ENCODE data around the gene PPIF. TPM values are rescaled to one million over a fixed set of nuclear protein-coding genes. Genes with fewer than 3 reads are reported as not detected.

The PPIF gene
- total RNA-seq, 2 donors from 2014 or later: 59.4 to 82.3 TPM

GRCh38 chr10:79308969-79309665 is 38.2 kb upstream of the PPIF start:
- peaks cover 8% of the 10 kb centered on the region for H3K4me1 Mint-ChIP-seq
- H3K36me3 Mint-ChIP-seq (ENCODE audit: low read depth): peaks cover 5% of the 10 kb centered on the region

DNA sequence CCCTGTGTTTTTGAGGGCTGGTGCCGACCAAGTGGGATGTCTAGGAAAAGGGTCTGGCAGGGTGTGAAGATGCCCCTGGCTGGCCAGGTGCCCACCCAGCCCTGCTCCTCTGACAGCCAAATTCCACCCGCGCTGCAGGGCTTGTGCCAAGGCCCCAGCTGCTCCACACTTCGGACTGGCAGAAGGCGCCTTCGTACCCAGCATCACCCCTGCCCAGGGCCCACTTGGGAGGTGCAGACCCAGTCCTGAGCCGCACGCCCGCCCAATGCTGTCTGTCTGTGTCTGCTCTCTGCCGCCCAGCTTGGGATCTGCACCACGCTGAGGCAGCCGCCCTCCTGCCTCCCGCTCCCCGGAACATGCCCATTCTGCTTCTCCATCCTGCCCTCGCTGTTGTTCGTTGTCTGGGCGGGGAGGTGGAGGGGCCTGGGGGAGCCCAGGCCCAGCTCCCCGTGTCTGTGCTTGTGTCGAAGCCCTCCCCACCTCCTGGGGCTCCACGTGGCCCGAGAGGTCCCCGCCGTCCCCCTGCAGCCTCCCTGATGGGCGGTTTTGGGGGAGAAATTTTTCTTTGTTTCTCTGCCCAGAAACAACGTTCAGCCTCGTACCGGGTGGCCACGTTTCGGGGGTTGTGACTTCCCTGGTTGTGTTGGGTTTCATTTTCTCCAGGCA is 36.9 kb upstream of the PPIF start:
- H3K9me3 ChIP-seq (ENCODE audit: control insufficient read depth, low read length, poor library complexity, severe bottlenecking): no peaks in the 10 kb centered on the region
- H3K27ac Mint-ChIP-seq: no peak overlapping the region
- H3K27me3 Mint-ChIP-seq: no peaks in the 10 kb centered on the region
- peaks cover 8% of the 10 kb centered on the region for H3K4me1 Mint-ChIP-seq
- DNase-seq: no peak
- H3K36me3 Mint-ChIP-seq (ENCODE audit: low read depth): peaks cover 5% of the 10 kb centered on the region
- ATAC-seq: no peak
- H3K4me3 Mint-ChIP-seq: no peak overlapping the region

More at GRCh38 chr10:79308969-79309665, 38.2 kb upstream of the PPIF start:
- H3K9me3 ChIP-seq (ENCODE audit: control insufficient read depth, low read length, poor library complexity, severe bottlenecking): no peaks in the 10 kb centered on the region
- peak overlapping the region; percentile 79 for H3K27ac Mint-ChIP-seq
- no peak for ATAC-seq
- no peak overlapping the region for H3K4me3 Mint-ChIP-seq
- H3K27me3 Mint-ChIP-seq: no peaks in the 10 kb centered on the region
- DNase-seq: no peak

- no peaks in the 10 kb centered on the region for H3K9me3 ChIP-seq (ENCODE audit: control insufficient read depth, low read length, poor library complexity, severe bottlenecking)
- Mint-ChIP-seq H3K27ac (no peak overlapping the region), H3K27me3 (no peaks in the 10 kb centered on the region), H3K4me1 (peaks cover 11% of the 10 kb centered on the region), H3K36me3 (ENCODE audit: low read depth) (peaks cover 5% of the 10 kb centered on the region), H3K4me3 (peak overlapping the region; percentile 64)
- ATAC-seq: no peak
- no peak for DNase-seq
These were observed 36.2 kb upstream of the PPIF start for GRCh38 chr10:79310911-79311573.

DNA sequence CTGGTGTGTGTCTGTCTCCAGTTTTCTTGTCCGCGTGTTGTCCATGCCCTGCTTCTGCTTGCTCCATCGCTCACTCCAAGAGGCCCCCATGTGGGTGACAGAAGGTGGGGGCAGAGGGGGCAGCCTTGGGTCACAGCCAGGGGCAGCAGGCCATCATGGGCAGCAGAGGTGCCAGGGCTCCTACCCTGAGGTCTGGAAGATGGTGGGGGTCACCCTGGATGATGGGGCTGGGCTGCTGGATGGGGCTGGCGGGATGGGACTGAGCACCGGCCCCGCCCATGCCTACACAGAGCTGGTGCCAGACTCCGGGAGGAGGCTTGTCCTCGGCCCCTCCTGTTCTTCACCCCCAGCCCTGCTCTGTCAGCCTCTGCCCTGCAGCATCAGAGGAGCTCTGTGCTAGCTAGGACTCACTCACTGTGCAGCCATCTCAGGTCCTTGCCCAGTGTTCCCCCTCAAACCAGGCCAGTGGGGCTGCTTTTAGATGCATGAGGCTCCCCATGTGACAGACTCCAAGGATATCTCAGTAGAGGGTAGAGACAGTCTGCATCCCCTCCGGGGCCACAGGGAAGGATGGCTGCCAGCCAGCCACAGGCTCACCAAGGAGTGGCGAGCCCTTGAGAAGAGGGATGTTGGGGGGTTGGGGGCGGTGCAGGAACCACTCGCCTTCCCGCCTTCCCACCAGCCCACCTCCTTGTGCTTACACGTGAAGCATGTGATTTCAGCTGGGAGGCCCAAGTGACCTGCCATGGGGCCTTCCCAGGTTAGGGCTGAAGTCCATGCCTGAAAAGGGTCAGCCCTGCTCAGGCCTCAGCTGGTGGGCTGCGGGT is 35.5 kb upstream of the PPIF start:
- DNase-seq: no peak
- Mint-ChIP-seq H3K4me1 (peaks cover 15% of the 10 kb centered on the region), H3K36me3 (ENCODE audit: low read depth) (peaks cover 5% of the 10 kb centered on the region), H3K27me3 (no peaks in the 10 kb centered on the region), H3K4me3 (peak overlapping the region; percentile 64), H3K27ac (no peak overlapping the region)
- no peak for ATAC-seq
- no peaks in the 10 kb centered on the region for H3K9me3 ChIP-seq (ENCODE audit: control insufficient read depth, low read length, poor library complexity, severe bottlenecking)

DNA sequence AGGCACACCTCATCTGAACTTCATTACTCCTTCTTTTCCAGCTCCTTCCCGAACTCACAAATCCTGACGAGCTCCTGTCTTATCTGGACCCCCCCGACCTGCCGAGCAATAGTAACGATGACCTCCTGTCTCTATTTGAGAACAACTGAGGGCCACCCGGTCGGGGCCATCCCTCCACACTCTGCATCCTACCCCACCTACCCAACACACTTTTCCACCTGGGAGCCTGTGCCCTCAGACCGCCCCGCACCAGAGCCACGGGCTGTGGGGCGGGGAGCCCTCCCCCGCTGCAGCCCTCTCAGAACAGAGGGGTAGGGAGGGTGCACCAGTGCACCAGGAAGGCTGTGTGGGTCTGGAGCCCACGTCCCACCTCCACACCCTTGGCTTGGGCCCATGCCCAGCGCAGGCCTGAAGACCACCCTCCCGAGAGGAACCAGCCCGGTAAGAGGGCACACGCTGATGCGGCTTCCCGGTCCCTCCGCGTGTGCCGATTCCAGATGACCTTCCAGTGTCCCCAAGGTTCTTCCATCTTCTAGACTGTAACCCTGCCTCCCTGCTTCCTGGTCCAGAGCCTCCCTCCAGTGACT is 34.6 kb upstream of the PPIF start:
- Mint-ChIP-seq H3K27ac (no peak overlapping the region), H3K4me3 (no peak overlapping the region), H3K27me3 (no peaks in the 10 kb centered on the region), H3K36me3 (ENCODE audit: low read depth) (peaks cover 4% of the 10 kb centered on the region), H3K4me1 (peaks cover 24% of the 10 kb centered on the region)
- ATAC-seq (no peak), DNase-seq (no peak)
- no peaks in the 10 kb centered on the region for H3K9me3 ChIP-seq (ENCODE audit: control insufficient read depth, low read length, poor library complexity, severe bottlenecking)

DNA sequence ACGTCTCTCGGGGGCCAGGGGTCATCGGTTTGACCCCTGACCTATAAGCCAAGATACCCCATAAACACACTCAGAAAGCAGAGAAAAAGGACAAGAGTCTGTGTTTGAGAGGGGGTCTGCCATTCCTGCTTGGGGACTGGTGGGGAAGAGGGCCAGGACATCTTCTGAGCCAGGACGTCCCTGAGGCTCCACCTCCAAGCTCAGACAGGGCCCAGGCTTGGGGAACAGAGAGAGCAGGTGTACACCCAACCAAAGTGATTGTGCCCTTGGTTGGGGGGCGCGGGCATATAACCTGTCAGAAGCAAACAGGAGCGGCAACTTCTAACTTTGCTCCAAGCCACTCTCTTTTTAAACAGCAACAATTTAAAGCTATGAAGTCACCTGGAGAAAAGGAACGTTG is 33.9 kb upstream of the PPIF start:
- H3K36me3 Mint-ChIP-seq (ENCODE audit: low read depth): peaks cover 2% of the 10 kb centered on the region

GRCh38 chr10:79313911-79314439 is 33.3 kb upstream of the PPIF start:
- DNase-seq: no peak
- ATAC-seq: no peak
- Mint-ChIP-seq H3K27me3 (no peaks in the 10 kb centered on the region), H3K36me3 (ENCODE audit: low read depth) (no peaks in the 10 kb centered on the region), H3K4me1 (peaks cover 33% of the 10 kb centered on the region), H3K4me3 (no peak overlapping the region), H3K27ac (no peak overlapping the region)
- H3K9me3 ChIP-seq (ENCODE audit: control insufficient read depth, low read length, poor library complexity, severe bottlenecking): no peaks in the 10 kb centered on the region

More for the DNA sequence above, 33.9 kb upstream of the PPIF start:
- no peaks in the 10 kb centered on the region for H3K9me3 ChIP-seq (ENCODE audit: control insufficient read depth, low read length, poor library complexity, severe bottlenecking)
- H3K27me3 Mint-ChIP-seq: no peaks in the 10 kb centered on the region
- ATAC-seq: no peak
- no peak overlapping the region for H3K27ac Mint-ChIP-seq
- DNase-seq: no peak
- peaks cover 28% of the 10 kb centered on the region for H3K4me1 Mint-ChIP-seq
- no peak overlapping the region for H3K4me3 Mint-ChIP-seq

GRCh38 chr10:79314761-79315601 is 32.3 kb upstream of the PPIF start:
- no peak for DNase-seq
- H3K9me3 ChIP-seq (ENCODE audit: control insufficient read depth, low read length, poor library complexity, severe bottlenecking): no peaks in the 10 kb centered on the region
- Mint-ChIP-seq H3K4me1 (peaks cover 39% of the 10 kb centered on the region), H3K27me3 (no peaks in the 10 kb centered on the region), H3K36me3 (ENCODE audit: low read depth) (no peaks in the 10 kb centered on the region), H3K4me3 (no peak overlapping the region), H3K27ac (peak overlapping the region; percentile 19)
- ATAC-seq: no peak

DNA sequence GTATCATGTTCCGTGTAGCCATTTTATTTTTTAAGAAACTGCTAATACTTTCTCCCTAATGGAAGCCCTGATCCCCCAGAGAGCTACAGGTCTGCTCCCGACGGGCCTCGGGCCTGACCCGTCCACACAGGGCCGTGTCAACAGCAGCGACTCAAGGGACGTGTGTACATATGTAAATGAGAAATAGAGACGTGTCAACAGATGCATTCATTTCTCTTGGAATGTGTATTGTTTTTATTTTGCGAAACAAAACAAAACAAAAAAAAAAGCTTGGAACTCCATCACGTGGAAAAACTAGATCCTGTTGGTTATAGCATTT is 31.7 kb upstream of the PPIF start:
- no peak for ATAC-seq
- Mint-ChIP-seq H3K4me3 (no peak overlapping the region), H3K27ac (peak overlapping the region; percentile 19), H3K36me3 (ENCODE audit: low read depth) (no peaks in the 10 kb centered on the region), H3K27me3 (no peaks in the 10 kb centered on the region), H3K4me1 (peaks cover 44% of the 10 kb centered on the region)
- no peaks in the 10 kb centered on the region for H3K9me3 ChIP-seq (ENCODE audit: control insufficient read depth, low read length, poor library complexity, severe bottlenecking)
- DNase-seq: no peak

- ATAC-seq: peak; percentile 34
- H3K27me3 Mint-ChIP-seq: no peaks in the 10 kb centered on the region
- DNase-seq: no peak
- H3K27ac Mint-ChIP-seq: peak overlapping the region; percentile 96
- H3K9me3 ChIP-seq (ENCODE audit: control insufficient read depth, low read length, poor library complexity, severe bottlenecking): no peaks in the 10 kb centered on the region
- H3K36me3 Mint-ChIP-seq (ENCODE audit: low read depth): no peaks in the 10 kb centered on the region
- peak overlapping the region; percentile 84 for H3K4me3 Mint-ChIP-seq
- H3K4me1 Mint-ChIP-seq: peaks cover 50% of the 10 kb centered on the region
These were observed 30.4 kb upstream of the PPIF start for GRCh38 chr10:79316671-79317431.

DNA sequence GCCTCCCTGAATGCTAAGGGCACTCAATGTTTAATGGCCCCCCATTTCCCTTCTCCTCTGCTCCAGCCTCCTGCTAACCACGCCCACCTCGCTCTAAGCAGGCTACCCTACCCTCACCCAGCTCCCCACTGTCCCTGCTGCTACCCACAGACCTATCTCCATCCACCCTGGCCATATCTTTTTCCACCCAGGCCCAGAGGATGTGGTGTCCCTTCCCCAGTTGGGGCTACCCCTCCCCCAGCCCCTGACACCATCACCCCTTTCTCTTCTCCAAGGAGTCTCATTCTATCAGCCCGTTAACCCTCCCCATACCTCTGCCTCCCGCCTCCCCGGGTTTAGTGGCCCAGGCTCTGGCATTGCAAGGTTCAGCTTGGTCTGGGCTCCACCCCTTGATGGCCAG is 28.9 kb upstream of the PPIF start:
- no peak for ATAC-seq
- peak overlapping the region; percentile 84 for H3K4me3 Mint-ChIP-seq
- H3K27me3 Mint-ChIP-seq: no peaks in the 10 kb centered on the region
- no peak for DNase-seq
- peak overlapping the region; percentile 96 for H3K27ac Mint-ChIP-seq
- H3K36me3 Mint-ChIP-seq (ENCODE audit: low read depth): no peaks in the 10 kb centered on the region
- H3K4me1 Mint-ChIP-seq: peaks cover 62% of the 10 kb centered on the region
- H3K9me3 ChIP-seq (ENCODE audit: control insufficient read depth, low read length, poor library complexity, severe bottlenecking): no peaks in the 10 kb centered on the region
